ENCODE measurements around the gene RIN1. TPM values are rescaled to one million over a fixed set of nuclear protein-coding genes. Genes with fewer than 3 reads are reported as not detected.
"Not testable (repeated sequence)": the region's sequence is repeated elsewhere in the genome, so short reads cannot be mapped to it uniquely, and the experiment has no call there.

RIN1 gene
- total RNA-seq (9.1 and 10.2 TPM in 2 replicates), polyA plus RNA-seq (4.4 and 4.7 TPM in 2 replicates), polyA minus RNA-seq (1.1 and 1.9 TPM in 2 replicates), Bru-seq, nascent RNA (percentile 40 among the genes with signal in this experiment), BruChase-seq, experiment 1, labeled RNA remaining after a 6-hour chase (percentile 47 among the genes with signal in this experiment), BruChase-seq, experiment 2, labeled RNA remaining after a 2-hour chase (percentile 44 among the genes with signal in this experiment)
- 2.3 and 3.1 TPM in 2 replicates for polyA plus RNA-seq (2011; cell fraction: cytosol; rRNA removed)
- polyA plus RNA-seq (2011; cell fraction: nucleus; rRNA removed) = 10.3 and 10.8 TPM in 2 replicates
- polyA plus RNA-seq (2012) = 7.1 TPM in 2 replicates
- 17.3 TPM for polyA minus RNA-seq (2011; cell fraction: cytosol; rRNA and poly(A)+ RNA removed)
- polyA minus RNA-seq (2011; cell fraction: nucleus; rRNA and poly(A)+ RNA removed) = 3.7 and 6.7 TPM in 2 replicates
- long read RNA-seq, transcript RIN1-201 (10 exons, 2,693 nt) = major isoform, 5 of 20 reads
- long read RNA-seq, partial matches to known transcripts = 6 of 20 reads
- long read RNA-seq, other reads (novel, unspliced or antisense) = 9 of 20 reads

- dilution Hi-C loops (cut with MboI; ENCODE audit: extremely low pct_ligation_motif_present, low sequenced_read_pairs) (no loop called here), intact Hi-C loops (cut with micrococcal nuclease) (loop anchor here (1.0 to 2.0 kb wide), 3 partner anchors 8 to 24 kb away; partner anchors contain the start of gene BRMS1)
- CTCF ChIA-PET = interaction anchor here (0.6 to 8.7 kb wide), 7 partner anchors 9 to 54 kb away, joined by 3 to 225 read pairs (median 7); partner anchors contain the start of genes BRMS1 and CD248
- FAIRE-seq (peak; percentile 96), DNase-seq (ENCODE audit: low read depth, low spot score) (peak; percentile 85)
- no peaks in the 10 kb centered on the region for H3K9me1 ChIP-seq (replicated peaks; ENCODE audit: control insufficient read depth, extremely low read depth, insufficient read depth, low read length)
- no peaks in the 10 kb centered on the region for H3K79me2 ChIP-seq (ENCODE audit: control insufficient read depth, insufficient read depth, low read length)
- H3K9ac ChIP-seq (replicated peaks; ENCODE audit: extremely low read depth, insufficient read depth, low read length) = peak within 1 kb of the TSS; percentile 85
- peaks cover 18% of the 10 kb centered on the region for H3K4me1 ChIP-seq (ENCODE audit: control insufficient read depth, extremely low read depth, insufficient read depth, low read length)
- peak within 1 kb of the TSS; percentile 0 for H2AFZ ChIP-seq (ENCODE audit: low read depth, low read length)
- peak within 1 kb of the TSS; percentile 91 for H3K27ac ChIP-seq (ENCODE audit: insufficient read depth, low read depth, low read length)
- TF ChIP-seq GATA2 (IDR thresholded peaks at IDR 0.05; ENCODE audit: insufficient read depth, insufficient read length, low read depth, low read length) = no peak
- peak; percentile 87 for TF ChIP-seq POLR2A (IDR thresholded peaks at IDR 0.05; ENCODE audit: low read depth, low read length)
- TF ChIP-seq EZH2 (IDR thresholded peaks at IDR 0.05; ENCODE audit: borderline replicate concordance, low read depth, low read length, severe bottlenecking) = no peak
- TF ChIP-seq MYC (IDR thresholded peaks at IDR 0.05; ENCODE audit: low read depth, low read length) = peak; percentile 55
- peak; percentile 77 for TF ChIP-seq POLR2AphosphoS5 (IDR thresholded peaks at IDR 0.05; ENCODE audit: insufficient read depth, low read depth, low read length)
- TF ChIP-seq JUN (IDR thresholded peaks at IDR 0.05; ENCODE audit: borderline replicate concordance, insufficient read depth, insufficient read length, low read depth) = peak; percentile 72
- TF ChIP-seq CTCF (IDR thresholded peaks at IDR 0.05; ENCODE audit: extremely low read depth in 1 of 2, insufficient read depth in 1 of 2, low read depth in 1 of 2, low read length in 2 of 2) = peak in 1 of 2 donors; percentile 3
- TF ChIP-seq FOS (IDR thresholded peaks at IDR 0.05; ENCODE audit: borderline replicate concordance, insufficient read depth, low read length) = peak; percentile 88
- TF ChIP-seq MAX (IDR thresholded peaks at IDR 0.05; ENCODE audit: insufficient read depth, insufficient read length) = peak; percentile 2
- no peaks in the 10 kb centered on the region for H3K27me3 ChIP-seq (ENCODE audit: control insufficient read depth in 2 of 2, insufficient read depth in 2 of 2, low read length in 2 of 2)
- peaks cover 0 to 17% of the 10 kb centered on the region in 2 experiments for H3K36me3 ChIP-seq (ENCODE audit: control insufficient read depth in 2 of 2, extremely low read depth in 1 of 2, insufficient read depth in 2 of 2, low read length in 2 of 2)
- H4K20me1 ChIP-seq (replicated peaks; ENCODE audit: control insufficient read depth, extremely low read depth, insufficient read depth, low read length) = no peaks in the 10 kb centered on the region
- BruUV-seq (replicated peaks) = no TSS peak
- peak within 1 kb of the TSS; percentile 53 for H3K4me2 ChIP-seq (ENCODE audit: insufficient read depth, low read length)
- H3K4me3 ChIP-seq (replicated peaks in 1 of 3; ENCODE audit: insufficient read depth in 1 of 3, low read depth in 1 of 3, low read length in 3 of 3) = peak within 1 kb of the TSS; percentile 12 to 54 (median 48)
- POLR2A ChIA-PET = interaction anchor here (1.4 to 1.6 kb wide), 3 partner anchors 8 to 47 kb away, joined by 3 to 6 read pairs (median 4); partner anchors contain the start of genes BRMS1 and YIF1A
- no peaks in the 10 kb centered on the region for H3K9me3 ChIP-seq (replicated peaks; ENCODE audit: control insufficient read depth, insufficient read depth, low read length)
Observed at GRCh38 chr11:66336234-66337102, at the start of gene RIN1. Gene RIN1, minus strand, starts transcription at chr11:66336434. Its CDS starts 32 bp downstream, at chr11:66336402.

- CTCF ChIA-PET = interaction anchor here (3.1 to 3.2 kb wide), 2 partner anchors 11 to 73 kb away, joined by 23 to 59 read pairs; no protein-coding TSS in a partner anchor
- H3K9ac ChIP-seq (replicated peaks; ENCODE audit: extremely low read depth, insufficient read depth, low read length); H3K4me1 ChIP-seq (ENCODE audit: control insufficient read depth, extremely low read depth, insufficient read depth, low read length); H3K9me1 ChIP-seq (replicated peaks; ENCODE audit: control insufficient read depth, extremely low read depth, insufficient read depth, low read length); H3K27me3 ChIP-seq (ENCODE audit: control insufficient read depth in 2 of 2, insufficient read depth in 2 of 2, low read length in 2 of 2); H2AFZ ChIP-seq (ENCODE audit: low read depth, low read length); H3K4me2 ChIP-seq (ENCODE audit: insufficient read depth, low read length); H3K36me3 ChIP-seq (ENCODE audit: control insufficient read depth in 2 of 2, extremely low read depth in 1 of 2, insufficient read depth in 2 of 2, low read length in 2 of 2); H3K9me3 ChIP-seq (replicated peaks; ENCODE audit: control insufficient read depth, insufficient read depth, low read length); H3K27ac ChIP-seq (ENCODE audit: insufficient read depth, low read depth, low read length); H3K79me2 ChIP-seq (ENCODE audit: control insufficient read depth, insufficient read depth, low read length); H4K20me1 ChIP-seq (replicated peaks; ENCODE audit: control insufficient read depth, extremely low read depth, insufficient read depth, low read length); FAIRE-seq; H3K4me3 ChIP-seq (replicated peaks in 1 of 3; ENCODE audit: insufficient read depth in 1 of 3, low read depth in 1 of 3, low read length in 3 of 3); BruUV-seq (replicated peaks); POLR2A ChIA-PET; dilution Hi-C loops (cut with MboI; ENCODE audit: extremely low pct_ligation_motif_present, low sequenced_read_pairs); DNase-seq (ENCODE audit: low read depth, low spot score); intact Hi-C loops (cut with micrococcal nuclease): not testable (repeated sequence)
Observed at GRCh38 chr11:66384316-66384715, 48.1 kb upstream of the RIN1 start.

Data from endothelial cell of umbilical vein (primary cell).